HFF-Myc (cell line): Measurements from ENCODE around the gene KRTAP7-1.

ENCODE experiments used
- DNase-seq: peaks from one replicate; pipeline ENCODE4 v3.0.0-alpha.2; 2011; ENCODE audit warnings: low read depth; ENCODE audit errors: extremely low read depth
- H3K4me3 ChIP-seq: replicated peaks from 2 replicates; pipeline ENCODE4 v1.5.1; 2011; ENCODE audit warnings: low read depth, mild to moderate bottlenecking, control low read depth, low read length
- CTCF ChIP-seq: IDR thresholded peaks from 2 replicates; pipeline ENCODE4 v1.5.1; 2012; ENCODE audit warnings: mild to moderate bottlenecking, low read depth, low read length, control low read depth; ENCODE audit errors: missing control alignments

KRTAP7-1 gene

GRCh38 chr21:30818837-30819610 lies 10.5 kb downstream of the KRTAP7-1 start:
- TF ChIP-seq CTCF, result no peak
- no peak for DNase-seq
- H3K4me3 ChIP-seq, result no peak overlapping the region

GRCh38 chr21:30813174-30813573 lies 16.4 kb downstream of the KRTAP7-1 start, which contains the start of gene KRTAP8-1:
Gene KRTAP8-1 (minus strand): TSS chr21:30813274. CDS start chr21:30813220, 54 bp downstream.
- H3K4me3 ChIP-seq, result no peak within 1 kb of the TSS
- no peak for DNase-seq
- TF ChIP-seq CTCF, result no peak

- H3K4me3 ChIP-seq, result no peak overlapping the region
- DNase-seq, result no peak
- TF ChIP-seq CTCF, result no peak
Measured at GRCh38 chr21:30800605-30801004, 29.0 kb downstream of the KRTAP7-1 start.

GRCh38 chr21:30793581-30794314 lies 35.8 kb downstream of the KRTAP7-1 start:
- DNase-seq, result no peak

GRCh38 chr21:30779249-30779648 lies 50.3 kb downstream of the KRTAP7-1 start:
- no peak overlapping the region for H3K4me3 ChIP-seq
- no peak for DNase-seq
- no peak for TF ChIP-seq CTCF

More at GRCh38 chr21:30793581-30794314, 35.8 kb downstream of the KRTAP7-1 start:
- no peak for TF ChIP-seq CTCF
- H3K4me3 ChIP-seq, result no peak overlapping the region
